ENCODE data around the gene RHPN2. TPM values are rescaled to one million over a fixed set of nuclear protein-coding genes. Genes with fewer than 3 reads are reported as not detected.

The RHPN2 gene
- total and polyA plus RNA-seq, 2 of the 13 experiments (the other 11 are each of a cell fraction or from before 2014, with no cell fraction given): 20.3 to 48.0 TPM

GRCh38 chr19:33102893-33103292 lies 38.2 kb upstream of the RHPN2 start (continued):
- TF ChIP-seq SRF (IDR thresholded peaks at IDR 0.05; ENCODE audit: low read depth, low read length) (no peak), ZBTB10 (CRISPR knock-in tag; IDR thresholded peaks at IDR 0.05; ENCODE audit: borderline replicate concordance) (no peak), MAFF (IDR thresholded peaks at IDR 0.05; ENCODE audit: low read depth, low read length) (peak; percentile 39; the same call in 1 of the 2 replicates), MNT (IDR thresholded peaks at IDR 0.05) (peak; percentile 98)

- POLR2A ChIA-PET: interaction anchor here (0.7 to 1.4 kb wide), 4 partner anchors 20 to 76 kb away, joined by 3 to 5 read pairs (median 5); partner anchors contain the start of gene GPATCH1
- H3K4me2 ChIP-seq (ENCODE audit: low read depth, low read length): peak overlapping the region; percentile 75
- H3K36me3 ChIP-seq (replicated peaks in 1 of 2; ENCODE audit: control insufficient read depth in 1 of 2, insufficient read depth in 2 of 2, low read length in 2 of 2): peaks cover 7 to 32% of the 10 kb centered on the region in 2 experiments; a peak in 4 of 5 replicates
- H2AFZ ChIP-seq (ENCODE audit: low read length): no peak overlapping the region
- H3K27ac ChIP-seq (ENCODE audit: extremely low read length, insufficient read depth, low read length): peak overlapping the region; percentile 95
- 18% methylated on average over 10 of the region's 10 CpGs for WGBS (ENCODE audit: low lambda C conversion rate)
- intact Hi-C loops (cut with micrococcal nuclease; ENCODE audit: unreplicated experiment): no loop called here
- ATAC-seq (peak; percentile 91), DNase-seq (ENCODE audit: low spot score) (peak; percentile 97), FAIRE-seq (peak; percentile 99)
- no peaks in the 10 kb centered on the region for H3K27me3 ChIP-seq (ENCODE audit: control insufficient read depth in 1 of 2, insufficient read depth in 2 of 2, low read length in 2 of 2)
- peak overlapping the region in 1 of 3 experiments; percentile 32; a peak in 1 of 6 replicates for H3K4me3 ChIP-seq (replicated peaks in 1 of 3; ENCODE audit: insufficient read depth in 1 of 3, low read depth in 2 of 3, low read length in 3 of 3)
- no peaks in the 10 kb centered on the region for H3K79me2 ChIP-seq (ENCODE audit: insufficient read depth, low read length)
- CTCF ChIA-PET (ENCODE audit: low intra/inter-chr PET ratio, low total read pairs): interaction anchor here (1.3 kb wide), 1 partner anchor 125 kb away, joined by 3 read pairs; no protein-coding TSS in a partner anchor
- peak overlapping the region; percentile 68 for H3K9ac ChIP-seq (ENCODE audit: insufficient read depth, low read depth, low read length)
- H4K20me1 ChIP-seq (ENCODE audit: insufficient read depth, low read length): no peaks in the 10 kb centered on the region
- no peaks in the 10 kb centered on the region for H3K9me3 ChIP-seq (ENCODE audit: low read length)
- in situ Hi-C loops (cut with HindIII; ENCODE audit: extremely low pct_ligation_motif_present, low pct_unique_long_range_greater_than_20kb): no loop called here
- BruUV-seq (replicated peaks): no TSS peak
- peaks cover 42% of the 10 kb centered on the region for H3K4me1 ChIP-seq (ENCODE audit: insufficient read depth, low read length)
- TF ChIP-seq GZF1 (CRISPR knock-in tag; IDR thresholded peaks at IDR 0.05): no peak
- TF ChIP-seq ARNT (IDR thresholded peaks at IDR 0.05): no peak
- no peak for TF ChIP-seq ZNF468 (CRISPR knock-in tag; IDR thresholded peaks at IDR 0.05)
- no peak for TF ChIP-seq BRF2 (CRISPR knock-in tag; IDR thresholded peaks at IDR 0.05)
- TF ChIP-seq ZSCAN31 (CRISPR knock-in tag; IDR thresholded peaks at IDR 0.05; ENCODE audit: low read depth): no peak
- no peak for TF ChIP-seq RORA (CRISPR knock-in tag; IDR thresholded peaks at IDR 0.05)
- no peak for TF ChIP-seq ZBTB8A (CRISPR knock-in tag; IDR thresholded peaks at IDR 0.05; ENCODE audit: borderline replicate concordance, low read depth)
- peak; percentile 52; the same call in 1 of the 2 replicates for TF ChIP-seq ZSCAN5A (CRISPR knock-in tag; IDR thresholded peaks at IDR 0.05; ENCODE audit: borderline replicate concordance)
- no peak for TF ChIP-seq ZNF3 (CRISPR knock-in tag; IDR thresholded peaks at IDR 0.05)
- no peak for TF ChIP-seq ZNF841 (CRISPR knock-in tag; IDR thresholded peaks at IDR 0.05; ENCODE audit: borderline replicate concordance)
- no peak for TF ChIP-seq ZNF432 (CRISPR knock-in tag; IDR thresholded peaks at IDR 0.05; ENCODE audit: borderline replicate concordance)
- TF ChIP-seq ZNF589 (CRISPR knock-in tag; conservative IDR thresholded peaks at IDR 0.05): no peak
Measured at GRCh38 chr19:33100894-33101644, 36.4 kb upstream of the RHPN2 start.

Measured in HepG2 (cell line).